CD4-positive, alpha-beta T cell treated with Interleukin-10 for 1 hour (primary cell): ENCODE measurements around the gene HLA-DRB5.
"Not testable (repeated sequence)": the region's sequence is repeated elsewhere in the genome, so short reads cannot be mapped to it uniquely, and the experiment has no call there.

Experiments
- DNase-seq: peaks from one replicate; pipeline ENCODE4 v3.0.0-alpha.2; 2020

HLA-DRB5 gene

DNA sequence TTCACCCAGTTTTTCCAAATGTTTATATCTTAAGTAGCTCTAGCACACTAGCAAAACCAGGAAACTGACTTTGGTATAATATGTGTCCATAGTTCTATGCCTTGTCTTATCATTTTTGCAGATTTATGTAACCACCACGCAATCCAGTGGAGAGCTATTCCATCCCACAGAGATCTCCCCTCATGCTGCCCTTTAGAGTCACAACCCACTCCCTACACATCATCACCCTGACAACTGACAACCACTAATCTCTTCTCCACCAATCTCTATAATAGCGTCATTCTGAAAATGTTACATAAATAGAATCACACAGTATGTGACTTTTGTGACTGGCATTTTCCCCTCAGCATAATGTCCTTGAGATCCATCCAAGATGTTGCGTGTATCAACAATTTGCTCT is 29.1 kb downstream of the HLA-DRB5 start:
- no peak for DNase-seq

- no peak for DNase-seq
Observed at GRCh38 chr6:32492351-32492750, 37.7 kb downstream of the HLA-DRB5 start.

- DNase-seq = no peak
Observed at GRCh38 chr6:32491700-32492099, 38.4 kb downstream of the HLA-DRB5 start.

GRCh38 chr6:32488083-32488482 is 42.0 kb downstream of the HLA-DRB5 start:
- DNase-seq = no peak

- DNase-seq = no peak
Observed at GRCh38 chr6:32484614-32484998, 45.5 kb downstream of the HLA-DRB5 start.

- no peak for DNase-seq
Observed at GRCh38 chr6:32483968-32484613, 46.0 kb downstream of the HLA-DRB5 start.

DNA sequence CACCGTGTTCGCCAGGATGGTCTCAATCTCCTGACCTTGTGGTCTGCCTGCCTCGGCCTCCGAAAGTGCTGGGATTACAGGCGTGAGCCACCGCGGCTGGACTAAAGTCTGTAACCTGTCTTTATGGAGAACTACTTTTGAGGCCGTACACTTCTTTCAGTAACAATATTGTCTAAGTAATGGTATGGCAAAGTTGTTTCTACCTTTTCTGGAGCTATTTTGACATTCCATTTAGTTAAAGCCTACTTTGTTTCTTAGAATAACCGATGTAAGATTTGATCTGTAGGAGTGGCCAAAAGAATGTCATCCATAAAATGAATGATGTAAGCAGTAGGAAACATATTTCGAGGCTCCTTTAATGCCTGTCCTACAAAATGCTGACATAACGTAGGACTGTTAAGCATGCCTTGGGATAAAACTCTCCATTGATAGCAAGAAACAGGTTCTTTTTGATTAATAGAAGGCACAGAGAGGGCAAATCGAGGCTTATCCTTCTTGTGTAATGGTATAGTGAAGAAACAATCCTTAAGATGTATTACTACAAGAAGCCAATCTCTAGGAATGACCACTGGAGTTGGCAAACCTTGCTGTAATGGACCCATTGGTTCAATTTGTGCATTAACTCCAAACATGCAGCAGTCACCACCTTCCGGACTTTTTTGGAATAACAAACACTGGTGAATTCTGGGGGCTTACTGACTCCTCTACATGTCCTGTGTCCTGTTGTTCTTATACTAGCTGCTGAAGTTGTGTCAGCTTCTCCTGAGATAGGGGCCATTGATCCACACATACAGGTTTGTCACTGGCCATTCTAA is 54.5 kb downstream of the HLA-DRB5 start:
- no peak for DNase-seq

DNA sequence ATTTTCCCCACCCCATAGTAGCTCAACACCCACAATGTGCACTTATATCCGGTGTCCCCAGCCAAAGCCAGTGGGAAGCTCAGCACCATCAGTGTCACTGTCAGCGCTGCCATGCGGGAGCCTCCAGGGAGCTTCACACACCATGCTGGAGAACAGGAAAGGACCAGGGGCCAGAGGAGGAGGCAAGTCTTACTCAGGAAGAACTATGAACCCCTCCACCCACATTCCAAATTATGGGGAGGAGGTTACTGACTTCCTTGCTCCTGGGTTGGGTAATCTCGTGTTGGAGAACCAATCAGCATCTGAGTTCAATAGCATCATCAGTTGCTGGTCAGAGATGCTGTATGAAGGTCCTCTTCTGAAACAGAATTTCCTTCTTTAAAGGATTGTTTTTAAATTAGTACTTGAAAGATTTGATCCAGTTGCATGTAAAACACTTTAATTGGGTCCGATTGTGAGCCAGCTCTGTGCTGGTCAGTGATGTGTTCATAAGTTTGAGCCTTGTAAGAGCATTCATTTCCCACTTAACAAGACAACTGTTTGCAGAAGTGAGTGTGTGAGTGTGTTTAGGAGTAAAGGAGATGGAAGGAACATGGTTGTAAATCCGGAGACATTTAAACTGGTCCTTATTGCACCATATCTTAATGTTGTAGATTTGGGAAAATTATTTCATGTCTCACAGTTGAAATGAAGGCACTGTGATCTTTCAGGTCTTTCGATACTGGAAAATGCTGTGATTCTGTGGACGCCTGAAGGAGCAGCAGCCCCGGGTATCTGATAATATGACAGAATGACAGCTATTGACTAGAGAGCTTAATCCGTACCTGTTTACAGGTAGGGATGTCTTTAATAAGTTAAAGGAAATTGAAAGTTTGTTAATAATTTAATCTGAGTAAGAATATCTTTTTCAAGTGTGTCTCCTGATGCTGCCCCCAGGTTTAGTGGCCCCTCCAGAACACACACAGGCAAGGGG is 56.4 kb downstream of the HLA-DRB5 start:
- peak; percentile 27 for DNase-seq

DNA sequence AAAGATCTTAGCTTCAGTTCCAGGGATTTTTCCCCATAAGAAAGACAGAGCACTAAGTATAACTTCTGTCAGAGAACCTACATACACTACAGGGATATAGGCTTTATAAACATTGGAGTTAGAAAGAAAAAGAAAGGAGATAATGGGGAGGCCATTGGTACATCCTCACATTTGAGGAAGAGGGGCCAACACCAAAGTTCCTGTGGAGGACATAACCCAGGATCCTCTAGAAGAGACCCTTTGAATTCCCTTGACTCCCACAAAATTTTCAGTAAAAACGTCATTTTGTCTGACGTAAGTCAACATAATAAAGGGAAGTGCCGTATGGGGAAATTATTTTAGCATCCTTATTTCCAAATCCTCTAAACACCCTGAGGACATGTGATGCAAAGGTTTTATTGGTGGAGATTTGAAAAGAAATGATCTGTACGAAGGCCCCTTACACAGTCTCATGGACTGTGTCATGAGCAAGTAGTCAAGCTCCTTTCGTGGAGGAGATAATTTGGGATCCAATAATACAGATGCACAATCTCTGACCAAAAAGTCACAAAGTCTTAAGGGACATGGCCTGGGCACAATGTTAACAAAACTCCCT is 57.2 kb downstream of the HLA-DRB5 start:
- DNase-seq = no peak

- not testable (repeated sequence) for DNase-seq
Observed at GRCh38 chr6:32467743-32468503, 62.2 kb downstream of the HLA-DRB5 start.
